Astrocyte (in vitro differentiated cells and primary cell): ENCODE measurements around the gene NOL4L.

Experiments
- EZH2 ChIP-seq: IDR thresholded peaks from 2 replicates; pipeline ENCODE4 v1.6.1; 2012; ENCODE audit warnings: mild to moderate bottlenecking, low read length, inconsistent platforms; ENCODE audit not compliant: insufficient read depth
- TF ChIP-seq, protein P1 (sequence below): IDR thresholded peaks from 2 replicates; pipeline ENCODE4 v1.5.1; 2011; ENCODE audit warnings: low read depth, mild to moderate bottlenecking, inconsistent platforms, low read length, moderate library complexity; ENCODE audit not compliant: insufficient read depth

DNA sequence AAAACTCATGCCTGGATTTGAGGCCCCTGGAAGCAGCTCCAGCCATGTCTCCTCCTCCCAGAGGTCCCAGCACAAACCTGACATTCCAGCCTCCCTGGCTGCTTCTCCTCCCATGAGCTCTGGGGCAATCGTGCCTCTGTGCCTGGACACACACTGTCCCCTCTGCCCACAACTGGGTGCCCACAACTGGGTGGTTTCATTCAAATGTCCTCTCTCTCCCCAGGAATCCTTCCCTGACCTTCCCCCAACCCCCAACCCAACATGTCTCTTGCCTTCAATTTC is 37.4 kb downstream of the NOL4L start:
- TF ChIP-seq, protein P1, sequence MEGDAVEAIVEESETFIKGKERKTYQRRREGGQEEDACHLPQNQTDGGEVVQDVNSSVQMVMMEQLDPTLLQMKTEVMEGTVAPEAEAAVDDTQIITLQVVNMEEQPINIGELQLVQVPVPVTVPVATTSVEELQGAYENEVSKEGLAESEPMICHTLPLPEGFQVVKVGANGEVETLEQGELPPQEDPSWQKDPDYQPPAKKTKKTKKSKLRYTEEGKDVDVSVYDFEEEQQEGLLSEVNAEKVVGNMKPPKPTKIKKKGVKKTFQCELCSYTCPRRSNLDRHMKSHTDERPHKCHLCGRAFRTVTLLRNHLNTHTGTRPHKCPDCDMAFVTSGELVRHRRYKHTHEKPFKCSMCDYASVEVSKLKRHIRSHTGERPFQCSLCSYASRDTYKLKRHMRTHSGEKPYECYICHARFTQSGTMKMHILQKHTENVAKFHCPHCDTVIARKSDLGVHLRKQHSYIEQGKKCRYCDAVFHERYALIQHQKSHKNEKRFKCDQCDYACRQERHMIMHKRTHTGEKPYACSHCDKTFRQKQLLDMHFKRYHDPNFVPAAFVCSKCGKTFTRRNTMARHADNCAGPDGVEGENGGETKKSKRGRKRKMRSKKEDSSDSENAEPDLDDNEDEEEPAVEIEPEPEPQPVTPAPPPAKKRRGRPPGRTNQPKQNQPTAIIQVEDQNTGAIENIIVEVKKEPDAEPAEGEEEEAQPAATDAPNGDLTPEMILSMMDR = no peak
- no peak for TF ChIP-seq EZH2
